Endodermal cell (in vitro differentiated cells): Measurements from ENCODE around the gene GFOD2. TPM values are rescaled to one million over a fixed set of nuclear protein-coding genes. Genes with fewer than 3 reads are reported as not detected.

Experiments
- DNase-seq: peaks from one replicate; pipeline ENCODE4 v3.0.0-alpha.2; 2017
- H3K27ac ChIP-seq: 2 replicates; pipeline ENCODE4 v1.5.1; 2013; ENCODE audit warnings: mild to moderate bottlenecking, low read depth, low read length, moderate library complexity
- H3K27me3 ChIP-seq: 2 replicates; pipeline ENCODE4 v1.6.1; 2013; ENCODE audit warnings: mild to moderate bottlenecking, low read length, moderate library complexity; ENCODE audit not compliant: insufficient read depth, control insufficient read depth, poor library complexity, severe bottlenecking
- H3K36me3 ChIP-seq: 2 replicates; pipeline ENCODE4 v1.7.0; 2013; ENCODE audit warnings: mild to moderate bottlenecking, low read length, moderate library complexity; ENCODE audit not compliant: control insufficient read depth, insufficient read depth
- H3K4me1 ChIP-seq: one replicate; pipeline ENCODE4 v1.7.0; 2013; ENCODE audit warnings: low read length; ENCODE audit not compliant: control insufficient read depth, insufficient read depth
- H3K4me3 ChIP-seq: 2 replicates; pipeline ENCODE4 v1.5.1; 2013; ENCODE audit warnings: mild to moderate bottlenecking, low read length, moderate library complexity
- H3K9ac ChIP-seq: 2 replicates; pipeline ENCODE4 v1.6.1; 2013; ENCODE audit warnings: mild to moderate bottlenecking, low read length, moderate library complexity; ENCODE audit not compliant: poor library complexity, severe bottlenecking; ENCODE audit errors: extremely low read depth
- H3K9me3 ChIP-seq: 2 replicates; pipeline ENCODE4 v1.6.1; 2013; ENCODE audit warnings: mild to moderate bottlenecking, low read length, moderate library complexity; ENCODE audit not compliant: control insufficient read depth
- H3K27ac Mint-ChIP-seq: 2 replicates; pipeline ENCODE4 v1.8.0; 2020; ENCODE audit warnings: mixed read lengths
- H3K27me3 Mint-ChIP-seq: 2 replicates; pipeline ENCODE4 v1.8.0; 2021; ENCODE audit warnings: mild to moderate bottlenecking, mixed read lengths; ENCODE audit not compliant: insufficient read depth
- H3K36me3 Mint-ChIP-seq: 2 replicates; pipeline ENCODE4 v1.8.0; 2020; ENCODE audit warnings: low read depth, mixed read lengths
- H3K4me1 Mint-ChIP-seq: 2 replicates; pipeline ENCODE4 v1.8.0; 2020; ENCODE audit warnings: mixed read lengths
- H3K4me3 Mint-ChIP-seq: 2 replicates; pipeline ENCODE4 v1.8.0; 2020; ENCODE audit warnings: mild to moderate bottlenecking, moderate library complexity, mixed read lengths
- H3K9me3 Mint-ChIP-seq: 2 replicates; pipeline ENCODE4 v1.8.0; 2020; ENCODE audit warnings: mild to moderate bottlenecking, mixed read lengths
- WGBS, 2 experiments: methylation state at CpG; one replicate each; pipeline versions ENCODE4 v1.1.5 to v1.1.7; 2013; ENCODE audit warnings: missing lambda C conversion rate in 2 of 2, mixed read lengths in 1 of 2; ENCODE audit not compliant: insufficient coverage in 1 of 2, insufficient read length in 1 of 2; 5-methylcytosine and 5-hydroxymethylcytosine counted together
- total RNA-seq, 2 donors: library from RNA; stranded (reverse); fragmentation: NEBNext Ultra II Directional in 1 of 2; extraction: Animal tissue kit (Norgen Biotek cat#: 25700) in 1 of 2; gene quantifications; 2 replicates in 1 of 2; 3 replicates in 1 of 2; pipeline ENCODE4 v1.2.1, GENCODE V29; 2021
- TF ChIP-seq, protein P1 (sequence below): fragments of 200-600 bp; sonication (generic); conservative IDR thresholded peaks from 2 replicates; pipeline ENCODE4 v1.5.0; 2021; ENCODE audit warnings: antibody characterized with exemption, mild to moderate bottlenecking

Gene GFOD2
- total RNA-seq, 2 donors from 2014 or later: 18.2 to 21.2 TPM

GRCh38 chr16:67702130-67702529 lies 17.0 kb downstream of the GFOD2 start:
- no peaks in the 10 kb centered on the region for H3K27me3 ChIP-seq
- Mint-ChIP-seq H3K27me3 (no peaks in the 10 kb centered on the region), H3K9me3 (peaks cover 6% of the 10 kb centered on the region), H3K4me1 (peaks cover 8% of the 10 kb centered on the region), H3K4me3 (no peak overlapping the region), H3K36me3 (peaks cover 11% of the 10 kb centered on the region), H3K27ac (no peak overlapping the region)
- DNase-seq: no peak
- H3K36me3 ChIP-seq: peaks cover 13% of the 10 kb centered on the region
- H3K4me1 ChIP-seq: no peaks in the 10 kb centered on the region
- H3K27ac ChIP-seq: peak overlapping the region; percentile 7
- H3K9ac ChIP-seq: no peak overlapping the region
- peaks cover 8% of the 10 kb centered on the region for H3K9me3 ChIP-seq
- H3K4me3 ChIP-seq: no peak overlapping the region
- 87 to 90% methylated on average over 3 to 4 of the region's 4 CpGs for WGBS, 2 experiments
- TF ChIP-seq, protein P1, sequence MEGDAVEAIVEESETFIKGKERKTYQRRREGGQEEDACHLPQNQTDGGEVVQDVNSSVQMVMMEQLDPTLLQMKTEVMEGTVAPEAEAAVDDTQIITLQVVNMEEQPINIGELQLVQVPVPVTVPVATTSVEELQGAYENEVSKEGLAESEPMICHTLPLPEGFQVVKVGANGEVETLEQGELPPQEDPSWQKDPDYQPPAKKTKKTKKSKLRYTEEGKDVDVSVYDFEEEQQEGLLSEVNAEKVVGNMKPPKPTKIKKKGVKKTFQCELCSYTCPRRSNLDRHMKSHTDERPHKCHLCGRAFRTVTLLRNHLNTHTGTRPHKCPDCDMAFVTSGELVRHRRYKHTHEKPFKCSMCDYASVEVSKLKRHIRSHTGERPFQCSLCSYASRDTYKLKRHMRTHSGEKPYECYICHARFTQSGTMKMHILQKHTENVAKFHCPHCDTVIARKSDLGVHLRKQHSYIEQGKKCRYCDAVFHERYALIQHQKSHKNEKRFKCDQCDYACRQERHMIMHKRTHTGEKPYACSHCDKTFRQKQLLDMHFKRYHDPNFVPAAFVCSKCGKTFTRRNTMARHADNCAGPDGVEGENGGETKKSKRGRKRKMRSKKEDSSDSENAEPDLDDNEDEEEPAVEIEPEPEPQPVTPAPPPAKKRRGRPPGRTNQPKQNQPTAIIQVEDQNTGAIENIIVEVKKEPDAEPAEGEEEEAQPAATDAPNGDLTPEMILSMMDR: no peak

GRCh38 chr16:67701420-67701819 lies 17.7 kb downstream of the GFOD2 start:
- Histone ChIP-seq H3K4me3 (no peak overlapping the region), H3K27me3 (no peaks in the 10 kb centered on the region), H3K4me1 (no peaks in the 10 kb centered on the region), H3K27ac (peak overlapping the region; percentile 16), H3K9ac (no peak overlapping the region), H3K36me3 (peaks cover 16% of the 10 kb centered on the region), H3K9me3 (peaks cover 8% of the 10 kb centered on the region)
- Mint-ChIP-seq H3K36me3 (peaks cover 14% of the 10 kb centered on the region), H3K9me3 (peaks cover 6% of the 10 kb centered on the region), H3K4me3 (no peak overlapping the region), H3K27me3 (no peaks in the 10 kb centered on the region), H3K4me1 (peaks cover 8% of the 10 kb centered on the region), H3K27ac (no peak overlapping the region)
- DNase-seq: no peak
- TF ChIP-seq, protein P1: no peak
- 96% methylated on average over 1 of the region's 1 CpG; no CpG with 5 or more reads in 1 of the 2 experiments for WGBS, 2 experiments

GRCh38 chr16:67699265-67699664 lies 19.9 kb downstream of the GFOD2 start:
- peaks cover 14% of the 10 kb centered on the region for H3K36me3 Mint-ChIP-seq
- H3K9me3 ChIP-seq: peaks cover 8% of the 10 kb centered on the region
- no peak for DNase-seq
- H3K4me1 Mint-ChIP-seq: peaks cover 8% of the 10 kb centered on the region
- no peak overlapping the region for H3K9ac ChIP-seq
- no peak overlapping the region for H3K27ac ChIP-seq
- H3K27me3 Mint-ChIP-seq: no peaks in the 10 kb centered on the region
- H3K27ac Mint-ChIP-seq: no peak overlapping the region
- no peak overlapping the region for H3K4me3 Mint-ChIP-seq
- H3K36me3 ChIP-seq: peaks cover 16% of the 10 kb centered on the region
- H3K9me3 Mint-ChIP-seq: peaks cover 6% of the 10 kb centered on the region
- no peak overlapping the region for H3K4me3 ChIP-seq
- H3K4me1 ChIP-seq: no peaks in the 10 kb centered on the region
- H3K27me3 ChIP-seq: no peaks in the 10 kb centered on the region
- WGBS, 2 experiments: 97 to 100% methylated on average over 3 to 7 of the region's 7 CpGs
- TF ChIP-seq, protein P1: no peak
